HPDE6-E6E7 (cell line): ENCODE data around the gene S100B.
"Not testable (repeated sequence)": the region's sequence is repeated elsewhere in the genome, so short reads cannot be mapped to it uniquely, and the experiment has no call there.

ENCODE experiments used
- DNase-seq: peaks from one replicate; pipeline ENCODE4 v3.0.0; 2011; ENCODE audit warnings: missing footprints; ENCODE audit errors: extremely low spot score

S100B gene

GRCh38 chr21:46604975-46605766 lies at the start of gene S100B:
Gene S100B, minus strand, starts transcription at chr21:46605082. Its CDS starts 2,667 bp downstream, at chr21:46602415.
- DNase-seq, result no peak

GRCh38 chr21:46651121-46651520 lies 46.2 kb upstream of the S100B start:
- DNase-seq, result no peak

GRCh38 chr21:46650476-46651098 lies 45.7 kb upstream of the S100B start:
- DNase-seq, result no peak

- DNase-seq, result no peak
These were observed 44.5 kb upstream of the S100B start for GRCh38 chr21:46649356-46649755.

- DNase-seq, result no peak
These were observed 43.7 kb upstream of the S100B start for GRCh38 chr21:46648539-46648938.

GRCh38 chr21:46646541-46647154 lies 41.8 kb upstream of the S100B start:
- no peak for DNase-seq

- no peak for DNase-seq
These were observed 41.0 kb upstream of the S100B start for GRCh38 chr21:46645840-46646239.

- no peak for DNase-seq
These were observed 38.7 kb upstream of the S100B start for GRCh38 chr21:46643379-46644177.

- no peak for DNase-seq
These were observed 36.8 kb upstream of the S100B start for GRCh38 chr21:46641656-46642055.

GRCh38 chr21:46639489-46640386 lies 34.9 kb upstream of the S100B start:
- DNase-seq, result no peak

- DNase-seq, result no peak
These were observed 33.3 kb upstream of the S100B start for GRCh38 chr21:46637952-46638746.

- DNase-seq, result no peak
These were observed 31.8 kb upstream of the S100B start for GRCh38 chr21:46636550-46637285.

- no peak for DNase-seq
These were observed 31.3 kb upstream of the S100B start for GRCh38 chr21:46636181-46636512.

- DNase-seq, result peak; percentile 100
These were observed 30.7 kb upstream of the S100B start, which contains the start of gene PRMT2 for GRCh38 chr21:46635324-46636180. Gene PRMT2, plus strand, starts transcription at chr21:46635674. Its CDS starts 1,278 bp downstream, at chr21:46636952.

GRCh38 chr21:46634966-46635323 lies 30.1 kb upstream of the S100B start:
- DNase-seq, result peak; percentile 60

- no peak for DNase-seq
These were observed 29.5 kb upstream of the S100B start for GRCh38 chr21:46634427-46634826.

GRCh38 chr21:46633566-46633965 lies 28.7 kb upstream of the S100B start:
- no peak for DNase-seq

- not testable (repeated sequence) for DNase-seq
These were observed 26.0 kb upstream of the S100B start for GRCh38 chr21:46630915-46631314.

- DNase-seq, result no peak
These were observed 24.0 kb upstream of the S100B start for GRCh38 chr21:46628868-46629267.
